Neural progenitor cell (in vitro differentiated cells): ENCODE measurements around the gene GIMD1. TPM values are rescaled to one million over a fixed set of nuclear protein-coding genes. Genes with fewer than 3 reads are reported as not detected.

Experiments used
- DNase-seq: peaks from one replicate; pipeline ENCODE4 v3.0.0-alpha.2; 2016; ENCODE audit warnings: low spot score
- H2AFZ ChIP-seq: fragments of 200-600 bp; sonication (generic); replicated peaks from 2 replicates; pipeline ENCODE4 v1.6.1; 2016; ENCODE audit warnings: antibody characterized with exemption
- H3F3A ChIP-seq: fragments of 200-600 bp; sonication (generic); 2 replicates; pipeline ENCODE4 v1.6.1; 2016; ENCODE audit warnings: antibody characterized with exemption, low read depth
- H3K27ac ChIP-seq: fragments of 200-600 bp; sonication (generic); 2 replicates; pipeline ENCODE4 v1.5.1; 2016; ENCODE audit warnings: mild to moderate bottlenecking
- H3K27me3 ChIP-seq: fragments of 200-600 bp; sonication (generic); 2 replicates; pipeline ENCODE4 v1.6.1; 2016; ENCODE audit warnings: mild to moderate bottlenecking, moderate library complexity
- H3K36me3 ChIP-seq: fragments of 200-600 bp; sonication (generic); 2 replicates; pipeline ENCODE4 v1.5.1; 2016
- H3K4me1 ChIP-seq: fragments of 200-600 bp; sonication (generic); 2 replicates; pipeline ENCODE4 v1.6.1; 2016; ENCODE audit warnings: mixed run types
- H3K4me2 ChIP-seq: fragments of 200-600 bp; sonication (generic); 2 replicates; pipeline ENCODE4 v1.6.1; 2016
- H3K4me3 ChIP-seq: fragments of 200-600 bp; sonication (generic); 2 replicates; pipeline ENCODE4 v1.5.1; 2016
- H3K79me2 ChIP-seq: fragments of 200-600 bp; sonication (generic); 2 replicates; pipeline ENCODE4 v1.6.1; 2016; ENCODE audit warnings: low read depth
- H3K9ac ChIP-seq: fragments of 200-600 bp; sonication (generic); 2 replicates; pipeline ENCODE4 v1.6.1; 2016
- H3K9me3 ChIP-seq: fragments of 200-600 bp; sonication (generic); 2 replicates; pipeline ENCODE4 v1.5.1; 2016; ENCODE audit warnings: low read depth
- H4K20me1 ChIP-seq: fragments of 200-600 bp; sonication (generic); 2 replicates; pipeline ENCODE4 v1.6.1; 2016; ENCODE audit warnings: low read depth
- H3K27ac Mint-ChIP-seq: 3 replicates; pipeline ENCODE4 v1.8.0; 2021; ENCODE audit warnings: mixed read lengths
- H3K27me3 Mint-ChIP-seq: 2 replicates; pipeline ENCODE4 v1.8.0; 2022; ENCODE audit warnings: low read depth, mild to moderate bottlenecking, inconsistent platforms, moderate library complexity, mixed read lengths; ENCODE audit not compliant: insufficient read depth
- H3K36me3 Mint-ChIP-seq: 3 replicates; pipeline ENCODE4 v1.8.0; 2021; ENCODE audit warnings: mixed read lengths
- H3K4me1 Mint-ChIP-seq: 3 replicates; pipeline ENCODE4 v1.8.0; 2021; ENCODE audit warnings: mixed read lengths
- H3K4me3 Mint-ChIP-seq: 3 replicates; pipeline ENCODE4 v1.8.0; 2021; ENCODE audit warnings: mild to moderate bottlenecking, moderate library complexity, mixed read lengths
- H3K9me3 Mint-ChIP-seq: 3 replicates; pipeline ENCODE4 v1.8.0; 2020; ENCODE audit warnings: mixed read lengths
- CTCF ChIP-seq: fragments of 200-600 bp; sonication (generic); IDR thresholded peaks from 2 replicates; pipeline ENCODE4 v1.5.1; 2017; ENCODE audit warnings: antibody characterized with exemption, mild to moderate bottlenecking
- EZH2 ChIP-seq: fragments of 200-600 bp; sonication (generic); IDR thresholded peaks from 2 replicates; pipeline ENCODE4 v1.6.1; 2017; ENCODE audit warnings: antibody characterized with exemption, mild to moderate bottlenecking, moderate library complexity
- EZH2phosphoT487 ChIP-seq: fragments of 200-600 bp; sonication (generic); IDR thresholded peaks from 2 replicates; pipeline ENCODE4 v1.6.1; 2017; ENCODE audit warnings: antibody characterized with exemption
- total RNA-seq: library from RNA; depleted of rRNA; stranded (reverse); fragments of >200 nt; gene quantifications from 2 replicates; pipeline ENCODE4 v1.2.3, GENCODE V29; 2015; ENCODE audit warnings: low replicate concordance

The GIMD1 gene
- total RNA-seq, 1 donor from 2014 or later, result not detected

DNA sequence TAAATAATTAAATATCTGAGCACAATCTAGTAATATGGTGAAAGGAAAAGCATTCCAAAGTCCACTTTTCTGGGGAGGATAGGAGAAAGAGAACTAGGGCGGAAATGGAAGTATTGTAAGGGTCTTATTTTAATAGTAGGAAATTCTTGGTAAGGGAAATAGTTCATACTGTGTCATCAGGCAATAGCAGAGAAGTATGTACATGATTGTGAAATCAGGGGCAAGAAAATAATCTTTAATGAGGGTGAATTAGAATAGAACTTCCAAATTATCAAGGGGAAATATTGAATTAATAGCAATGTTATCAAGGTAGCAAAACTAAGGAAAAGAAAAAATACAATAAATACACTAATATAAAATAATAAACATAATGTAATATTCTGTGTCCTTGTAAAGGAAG is 14.8 kb downstream of the GIMD1 start:
- no peak overlapping the region for H2AFZ ChIP-seq
- no peaks in the 10 kb centered on the region for H4K20me1 ChIP-seq
- Mint-ChIP-seq H3K4me3 (no peak overlapping the region), H3K36me3 (no peaks in the 10 kb centered on the region), H3K27ac (no peak overlapping the region), H3K4me1 (no peaks in the 10 kb centered on the region), H3K27me3 (no peaks in the 10 kb centered on the region), H3K9me3 (no peaks in the 10 kb centered on the region)
- no peaks in the 10 kb centered on the region for H3F3A ChIP-seq
- H3K27ac ChIP-seq, result no peak overlapping the region
- no peaks in the 10 kb centered on the region for H3K9me3 ChIP-seq
- H3K36me3 ChIP-seq, result no peaks in the 10 kb centered on the region
- no peak for DNase-seq
- H3K79me2 ChIP-seq, result no peaks in the 10 kb centered on the region
- no peaks in the 10 kb centered on the region for H3K27me3 ChIP-seq
- H3K4me2 ChIP-seq, result no peak overlapping the region
- no peaks in the 10 kb centered on the region for H3K4me1 ChIP-seq
- H3K4me3 ChIP-seq, result no peak overlapping the region
- H3K9ac ChIP-seq, result no peak overlapping the region
- TF ChIP-seq EZH2phosphoT487 (no peak), CTCF (no peak), EZH2 (no peak)

DNA sequence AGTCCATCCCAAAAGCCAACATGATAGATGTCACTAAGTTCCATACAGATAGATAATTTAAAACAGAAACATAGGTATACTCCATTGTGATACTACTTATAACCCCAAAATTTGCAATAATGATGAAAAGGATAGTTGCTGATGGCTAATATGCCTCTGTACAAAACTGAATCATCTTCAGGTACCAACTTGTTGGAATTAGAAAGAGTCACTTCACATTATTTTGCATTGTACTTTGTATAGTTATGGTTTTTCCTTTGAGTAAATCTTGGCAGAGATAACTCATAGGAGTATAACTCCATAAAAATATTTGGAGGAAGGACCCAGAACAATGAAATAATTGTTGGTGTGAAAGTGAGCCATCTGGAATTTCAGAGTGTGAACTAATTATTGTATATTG is 17.6 kb downstream of the GIMD1 start:
- H3K36me3 ChIP-seq, result peaks cover 8% of the 10 kb centered on the region
- Mint-ChIP-seq H3K27me3 (no peaks in the 10 kb centered on the region), H3K36me3 (peaks cover 5% of the 10 kb centered on the region), H3K4me1 (no peaks in the 10 kb centered on the region), H3K9me3 (no peaks in the 10 kb centered on the region), H3K4me3 (no peak overlapping the region), H3K27ac (no peak overlapping the region)
- no peak overlapping the region for H3K4me3 ChIP-seq
- no peaks in the 10 kb centered on the region for H3F3A ChIP-seq
- no peaks in the 10 kb centered on the region for H4K20me1 ChIP-seq
- H3K9me3 ChIP-seq, result no peaks in the 10 kb centered on the region
- H3K4me2 ChIP-seq, result no peak overlapping the region
- H3K4me1 ChIP-seq, result no peaks in the 10 kb centered on the region
- no peak for TF ChIP-seq EZH2
- no peak for TF ChIP-seq EZH2phosphoT487
- no peak for TF ChIP-seq CTCF
- no peaks in the 10 kb centered on the region for H3K27me3 ChIP-seq
- H3K79me2 ChIP-seq, result no peaks in the 10 kb centered on the region
- no peak for DNase-seq
- no peak overlapping the region for H3K9ac ChIP-seq
- no peak overlapping the region for H3K27ac ChIP-seq
- no peak overlapping the region for H2AFZ ChIP-seq

GRCh38 chr4:106347167-106347566 is 21.4 kb downstream of the GIMD1 start:
- Histone ChIP-seq H4K20me1 (no peaks in the 10 kb centered on the region), H3F3A (no peaks in the 10 kb centered on the region), H3K27me3 (no peaks in the 10 kb centered on the region), H3K79me2 (peaks cover 15% of the 10 kb centered on the region), H3K4me1 (no peaks in the 10 kb centered on the region), H3K9ac (no peak overlapping the region), H3K36me3 (peaks cover 8% of the 10 kb centered on the region), H3K27ac (no peak overlapping the region), H3K4me3 (no peak overlapping the region), H2AFZ (no peak overlapping the region), H3K9me3 (no peaks in the 10 kb centered on the region), H3K4me2 (no peak overlapping the region)
- Mint-ChIP-seq H3K27me3 (no peaks in the 10 kb centered on the region), H3K9me3 (no peaks in the 10 kb centered on the region), H3K27ac (no peak overlapping the region), H3K4me3 (no peak overlapping the region), H3K4me1 (no peaks in the 10 kb centered on the region), H3K36me3 (peaks cover 6% of the 10 kb centered on the region)
- no peak for TF ChIP-seq EZH2phosphoT487
- TF ChIP-seq EZH2, result no peak
- TF ChIP-seq CTCF, result no peak
- no peak for DNase-seq

GRCh38 chr4:106344647-106344970 is 24.0 kb downstream of the GIMD1 start:
- H3K4me1 Mint-ChIP-seq, result no peaks in the 10 kb centered on the region
- no peak overlapping the region for H3K27ac Mint-ChIP-seq
- no peak overlapping the region for H3K9ac ChIP-seq
- no peaks in the 10 kb centered on the region for H3K9me3 Mint-ChIP-seq
- H3F3A ChIP-seq, result no peaks in the 10 kb centered on the region
- H3K4me1 ChIP-seq, result no peaks in the 10 kb centered on the region
- H4K20me1 ChIP-seq, result no peaks in the 10 kb centered on the region
- H3K79me2 ChIP-seq, result peaks cover 36% of the 10 kb centered on the region
- TF ChIP-seq EZH2phosphoT487, result no peak
- no peak for TF ChIP-seq CTCF
- TF ChIP-seq EZH2, result no peak
- H3K36me3 ChIP-seq, result peaks cover 8% of the 10 kb centered on the region
- H3K4me2 ChIP-seq, result no peak overlapping the region
- H2AFZ ChIP-seq, result no peak overlapping the region
- no peaks in the 10 kb centered on the region for H3K9me3 ChIP-seq
- H3K4me3 Mint-ChIP-seq, result no peak overlapping the region
- no peak overlapping the region for H3K27ac ChIP-seq
- no peak for DNase-seq
- H3K27me3 Mint-ChIP-seq, result no peaks in the 10 kb centered on the region
- H3K36me3 Mint-ChIP-seq, result peaks cover 24% of the 10 kb centered on the region
- no peaks in the 10 kb centered on the region for H3K27me3 ChIP-seq
- H3K4me3 ChIP-seq, result no peak overlapping the region
